K562 (cell line): Measurements from ENCODE around the gene ABCC6. TPM values are rescaled to one million over a fixed set of nuclear protein-coding genes. Genes with fewer than 3 reads are reported as not detected.

Experiments used
- ATF7 ChIP-seq: fragments of 450-650 bp; IDR thresholded peaks from 2 replicates; pipeline ENCODE4 v1.7.1; 2014; ENCODE audit warnings: mild to moderate bottlenecking, moderate library complexity
- CBFA2T2 ChIP-seq: fragments of 450-650 bp; conservative IDR thresholded peaks from 2 replicates; pipeline ENCODE4 v1.6.1; 2017; ENCODE audit warnings: mild to moderate bottlenecking
- CHD7 ChIP-seq: fragments of 200-600 bp; sonication (generic); IDR thresholded peaks from one replicate; pipeline ENCODE4 v1.6.1; 2012; ENCODE audit warnings: mild to moderate bottlenecking, low read depth, low read length, inconsistent platforms
- ELF1 ChIP-seq: fragments of 200-800 bp; sonication (Bioruptor generic); IDR thresholded peaks from 2 replicates; pipeline ENCODE4 v1.6.1; 2016; ENCODE audit warnings: missing genetic modification characterization, missing compliant biosample characterization
- GATAD2A ChIP-seq: fragments of 450-650 bp; IDR thresholded peaks from 2 replicates; pipeline ENCODE4 v1.6.1; 2017
- KAT2B ChIP-seq: IDR thresholded peaks from one replicate; pipeline ENCODE4 v1.6.1; 2012; ENCODE audit warnings: low read depth, mild to moderate bottlenecking, control low read depth, inconsistent platforms, low read length, moderate library complexity
- POLR2A ChIP-seq: fragments of 450-650 bp; conservative IDR thresholded peaks from 2 replicates; pipeline ENCODE4 v1.6.1; 2016
- POLR2AphosphoS5 ChIP-seq: IDR thresholded peaks from 2 replicates; pipeline ENCODE4 v1.6.1; 2011; ENCODE audit warnings: mild to moderate bottlenecking, low read depth, low read length, moderate library complexity; ENCODE audit not compliant: control insufficient read depth, insufficient read depth
- RNF219 ChIP-seq: fragments of 250-450 bp; sonication (Bioruptor Pico); IDR thresholded peaks from 2 replicates; pipeline ENCODE4 v1.5.0; 2022; ENCODE audit warnings: mild to moderate bottlenecking
- RUNX1 ChIP-seq: sonication (generic); IDR thresholded peaks from 2 replicates; pipeline ENCODE4 v1.6.1; 2016; ENCODE audit warnings: antibody characterized with exemption, low read depth
- ZNF174 ChIP-seq: fragments of 250-450 bp; sonication (Bioruptor Pico); IDR thresholded peaks from 2 replicates; pipeline ENCODE4 v1.4.0; 2020; ENCODE audit warnings: mild to moderate bottlenecking
- polyA plus RNA-seq, 8 experiments: library from polyadenylated mRNA; depleted of rRNA in 4 of 8; stranded (reverse) in 5 of 8; unstranded in 3 of 8; fragments of >200 nt; fragmentation: Nextera tagmentation in 2 of 8; fragmentation: Illumina TruSeq in 1 of 8; extraction: Ambion mirVana in 2 of 8; extraction: Trizol in 1 of 8; gene quantifications; 2 replicates each; pipeline versions ENCODE4 v1.2.1 to v1.2.3, GENCODE V29; 2011 to 2014; ENCODE audit warnings: inconsistent platforms in 1 of 8, missing spikeins in 1 of 8
- total RNA-seq, 7 experiments: library from RNA; depleted of rRNA in 6 of 7; stranded (reverse); fragments of >200 nt in 6 of 7; fragmentation: Illumina TruSeq in 2 of 7; extraction: Trizol in 2 of 7; gene quantifications; 2 replicates each; pipeline versions ENCODE4 v1.2.1 to v1.2.3, GENCODE V29; 2011 to 2021; ENCODE audit warnings: low replicate concordance in 1 of 7

Gene ABCC6
- total and polyA plus RNA-seq, 9 of the 15 experiments (the other 6 are each of a cell fraction or from before 2014, with no cell fraction given) = 0.03 to 0.46 (median 0.07) TPM; not detected in 4

- TF ChIP-seq CHD7 = no peak
- TF ChIP-seq CBFA2T2 = peak; percentile 65
- TF ChIP-seq RUNX1 = no peak
- no peak for TF ChIP-seq POLR2A
- TF ChIP-seq KAT2B = no peak
- TF ChIP-seq ELF1 = no peak
- peak; percentile 69; the same call in 1 of the 2 replicates for TF ChIP-seq POLR2AphosphoS5
- TF ChIP-seq GATAD2A = no peak
- no peak for TF ChIP-seq RNF219 (CRISPR knock-in tag)
- no peak for TF ChIP-seq ZNF174 (CRISPR knock-in tag)
- TF ChIP-seq ATF7 = peak; percentile 93
Observed at GRCh38 chr16:16189842-16190241, 33.5 kb downstream of the ABCC6 start (continued).
